Breast epithelium (tissue), 4 donors: ENCODE data around the gene ZDHHC20. TPM values are rescaled to one million over a fixed set of nuclear protein-coding genes. Genes with fewer than 3 reads are reported as not detected.
"Not testable (repeated sequence)": the region's sequence is repeated elsewhere in the genome, so short reads cannot be mapped to it uniquely, and the experiment has no call there.

Experiments used
- DNase-seq, 2 donors: peaks; one replicate each; pipeline ENCODE4 v3.0.0-alpha.2; 2019; ENCODE audit warnings: low spot score in 2 of 2
- H3K27ac ChIP-seq, 2 donors: fragments of 200-600 bp; sonication (generic) in 1 of 2; one replicate each; pipeline ENCODE4 v1.5.1; 2016 to 2019; ENCODE audit warnings: mild to moderate bottlenecking in 1 of 2
- H3K27me3 ChIP-seq, 2 donors: fragments of 200-600 bp; sonication (generic) in 1 of 2; one replicate each; pipeline versions ENCODE4 v1.5.1 to v1.6.0; 2017 to 2019; ENCODE audit warnings: control low read depth in 1 of 2, mild to moderate bottlenecking in 1 of 2
- H3K36me3 ChIP-seq: fragments of 200-600 bp; one replicate; pipeline ENCODE4 v1.5.1; 2019
- H3K4me1 ChIP-seq, 2 donors: fragments of 200-600 bp; sonication (generic); one replicate each; pipeline ENCODE4 v1.5.1; 2016 to 2019; ENCODE audit warnings: control low read depth in 1 of 2
- H3K4me3 ChIP-seq, 3 donors: fragments of 200-600 bp; sonication (generic); 1 replicate in 2 of 3; 2 replicates in 1 of 3; pipeline ENCODE4 v1.5.1; 2016 to 2019; ENCODE audit warnings: mild to moderate bottlenecking in 3 of 3, moderate library complexity in 2 of 3
- H3K9me3 ChIP-seq, 2 donors: fragments of 200-600 bp; sonication (generic) in 1 of 2; one replicate each; pipeline ENCODE4 v1.5.1; 2016 to 2019; ENCODE audit warnings: control low read depth in 1 of 2
- CTCF ChIP-seq, 3 donors: fragments of 450-650 bp; IDR thresholded peaks; one replicate each; pipeline ENCODE4 v1.5.1; 2016 to 2017; ENCODE audit warnings: antibody characterized with exemption in 3 of 3, mild to moderate bottlenecking in 3 of 3, moderate library complexity in 3 of 3
- POLR2A ChIP-seq: fragments of 450-650 bp; IDR thresholded peaks from one replicate; pipeline ENCODE4 v1.6.1; 2016; ENCODE audit warnings: antibody characterized with exemption, mild to moderate bottlenecking, moderate library complexity
- POLR2AphosphoS5 ChIP-seq, 3 donors: sonication (generic); formaldehyde crosslinking; IDR thresholded peaks; one replicate each; pipeline ENCODE4 v1.6.1; 2017; ENCODE audit warnings: antibody characterized with exemption in 3 of 3
- intact Hi-C: fragments of 100-400 bp; cut with DNase I; formaldehyde crosslinking; loops from one replicate; pipeline ENCODE4 v1.15.1; 2023; ENCODE audit warnings: low total_unique reads
- total RNA-seq, 3 donors: library from RNA; depleted of rRNA; stranded (reverse); fragments of >200 nt; gene quantifications; one replicate each; pipeline ENCODE4 v1.1.0, GENCODE V29; 2016

The ZDHHC20 gene
- total RNA-seq, 3 donors from 2014 or later, result 50.9 to 79.0 (median 57.7) TPM

GRCh38 chr13:21429211-21429610 is 29.9 kb downstream of the ZDHHC20 start:
- no peak overlapping the region for H3K27ac ChIP-seq
- TF ChIP-seq POLR2A, result no peak
- TF ChIP-seq CTCF (IDR thresholded peaks at IDR 0.05), result no peak
- no peak for TF ChIP-seq POLR2AphosphoS5 (IDR thresholded peaks at IDR 0.05)
- no peak for DNase-seq
- H3K9me3 ChIP-seq, result peaks cover 0 to 19% of the 10 kb centered on the region in 2 donors
- no peak overlapping the region for H3K4me3 ChIP-seq
- H3K4me1 ChIP-seq, result no peaks in the 10 kb centered on the region
- intact Hi-C loops, result no loop called here
- no peaks in the 10 kb centered on the region for H3K36me3 ChIP-seq
- no peaks in the 10 kb centered on the region for H3K27me3 ChIP-seq

- intact Hi-C loops, result no loop called here
- Histone ChIP-seq H3K4me3 (no peak overlapping the region), H3K9me3 (peaks cover 0 to 19% of the 10 kb centered on the region in 2 donors), H3K36me3 (no peaks in the 10 kb centered on the region), H3K27ac (no peak overlapping the region), H3K4me1 (no peaks in the 10 kb centered on the region), H3K27me3 (no peaks in the 10 kb centered on the region)
- DNase-seq, result no peak
- TF ChIP-seq POLR2A, result no peak
- no peak for TF ChIP-seq CTCF (IDR thresholded peaks at IDR 0.05)
- TF ChIP-seq POLR2AphosphoS5 (IDR thresholded peaks at IDR 0.05), result no peak
Measured at GRCh38 chr13:21427741-21428140, 31.4 kb downstream of the ZDHHC20 start.

GRCh38 chr13:21426238-21426637 is 32.9 kb downstream of the ZDHHC20 start:
- DNase-seq, result no peak
- Histone ChIP-seq H3K4me1 (no peaks in the 10 kb centered on the region), H3K36me3 (no peaks in the 10 kb centered on the region), H3K4me3 (no peak overlapping the region), H3K27me3 (no peaks in the 10 kb centered on the region), H3K27ac (no peak overlapping the region), H3K9me3 (peaks cover 0 to 19% of the 10 kb centered on the region in 2 donors)
- intact Hi-C loops, result no loop called here
- TF ChIP-seq CTCF (IDR thresholded peaks at IDR 0.05) (no peak), POLR2A (no peak), POLR2AphosphoS5 (IDR thresholded peaks at IDR 0.05) (no peak)

- H3K4me1 ChIP-seq, result no peaks in the 10 kb centered on the region
- TF ChIP-seq POLR2AphosphoS5 (IDR thresholded peaks at IDR 0.05), result no peak
- TF ChIP-seq POLR2A, result no peak
- TF ChIP-seq CTCF (IDR thresholded peaks at IDR 0.05), result no peak
- no peak overlapping the region for H3K4me3 ChIP-seq
- no peaks in the 10 kb centered on the region for H3K9me3 ChIP-seq
- no peak overlapping the region for H3K27ac ChIP-seq
- H3K27me3 ChIP-seq, result no peaks in the 10 kb centered on the region
- intact Hi-C loops, result no loop called here
- no peaks in the 10 kb centered on the region for H3K36me3 ChIP-seq
- no peak for DNase-seq
Measured at GRCh38 chr13:21420706-21421105, 38.4 kb downstream of the ZDHHC20 start.

GRCh38 chr13:21413013-21413412 is 46.1 kb downstream of the ZDHHC20 start:
- no peak for DNase-seq
- H3K27me3 ChIP-seq, result no peaks in the 10 kb centered on the region
- intact Hi-C loops, result no loop called here
- no peaks in the 10 kb centered on the region for H3K36me3 ChIP-seq
- no peaks in the 10 kb centered on the region for H3K9me3 ChIP-seq
- TF ChIP-seq CTCF (IDR thresholded peaks at IDR 0.05) (no peak), POLR2AphosphoS5 (IDR thresholded peaks at IDR 0.05) (no peak), POLR2A (no peak)
- no peak overlapping the region for H3K4me3 ChIP-seq
- H3K4me1 ChIP-seq, result no peaks in the 10 kb centered on the region
- no peak overlapping the region for H3K27ac ChIP-seq

GRCh38 chr13:21410453-21410852 is 48.6 kb downstream of the ZDHHC20 start:
- H3K9me3 ChIP-seq, H3K4me1 ChIP-seq, H3K27me3 ChIP-seq, intact Hi-C loops, H3K4me3 ChIP-seq, DNase-seq, H3K27ac ChIP-seq, H3K36me3 ChIP-seq: not testable (repeated sequence)
